Measurements from ENCODE around the gene OXCT2.
"Not testable (repeated sequence)": the region's sequence is repeated elsewhere in the genome, so short reads cannot be mapped to it uniquely, and the experiment has no call there.

The OXCT2 gene

DNA sequence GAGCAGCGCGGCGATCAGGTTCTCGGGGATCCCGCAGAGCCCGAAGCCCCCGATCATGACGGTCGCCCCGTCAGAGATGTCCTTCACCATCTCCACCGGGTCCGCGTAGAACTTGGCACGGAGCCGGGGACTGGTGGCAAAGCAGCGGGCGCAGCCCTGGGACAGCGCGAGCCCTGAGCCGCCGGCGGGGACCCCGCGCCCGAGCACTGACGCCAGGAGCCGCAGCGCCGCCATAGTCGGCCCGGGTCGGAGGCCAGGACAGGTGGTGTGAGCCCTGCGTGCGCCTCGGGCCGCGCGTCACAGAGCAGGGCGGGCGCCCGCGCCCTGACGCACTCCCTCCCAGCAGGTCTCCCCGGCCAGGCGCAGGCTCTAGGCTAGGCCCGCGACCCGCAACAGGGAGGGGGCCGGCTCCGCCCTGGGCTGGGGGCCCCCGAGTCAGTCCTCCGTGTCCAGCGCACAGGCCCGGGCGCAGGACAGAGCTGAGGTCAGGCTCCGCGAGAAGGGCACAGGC lies at the start of gene OXCT2:
Gene OXCT2, minus strand, starts transcription at position 327 of the 511 bp plus-strand sequence. Its CDS starts 93 bp downstream, at position 234.
- not testable (repeated sequence) for DNase-seq (ENCODE audit: low spot score)

DNA sequence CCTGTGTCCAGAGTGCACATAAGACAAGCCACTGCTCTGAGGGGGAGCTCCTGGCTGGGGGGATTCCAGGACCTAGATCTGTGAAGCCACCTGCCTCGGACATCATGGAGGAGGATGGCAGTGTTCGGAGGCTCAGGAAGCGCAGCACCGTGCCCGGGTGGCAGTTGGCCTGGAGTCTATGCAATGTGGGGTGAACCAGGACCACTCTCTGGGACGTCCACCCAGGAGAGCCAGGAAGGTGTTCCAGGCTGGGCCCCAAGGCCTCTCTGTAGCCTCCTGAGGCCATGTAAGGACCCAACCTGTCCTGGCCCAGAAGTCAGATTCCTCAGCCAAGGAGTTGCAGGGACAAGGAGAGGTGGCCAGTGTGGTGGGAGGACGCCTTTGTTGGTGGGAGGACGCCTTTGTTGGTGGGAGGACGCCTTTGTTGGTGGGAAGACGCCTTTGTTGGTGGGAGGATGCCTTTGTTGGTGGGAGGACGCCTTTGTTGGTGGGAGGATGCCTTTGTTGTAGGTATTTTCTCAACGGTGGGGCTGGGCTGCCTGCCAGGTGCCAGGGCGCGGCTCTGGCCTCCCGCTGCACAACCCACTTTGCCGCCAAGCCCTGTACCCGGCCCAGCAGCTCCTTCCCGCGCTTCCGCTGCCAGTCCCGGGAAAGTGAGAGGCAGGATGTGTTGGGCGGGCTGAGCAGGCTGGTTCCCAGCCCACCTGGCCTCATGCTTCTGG lies 48.1 kb upstream of the OXCT2 start:
- peak; percentile 36 for DNase-seq (ENCODE audit: low spot score)

DNA sequence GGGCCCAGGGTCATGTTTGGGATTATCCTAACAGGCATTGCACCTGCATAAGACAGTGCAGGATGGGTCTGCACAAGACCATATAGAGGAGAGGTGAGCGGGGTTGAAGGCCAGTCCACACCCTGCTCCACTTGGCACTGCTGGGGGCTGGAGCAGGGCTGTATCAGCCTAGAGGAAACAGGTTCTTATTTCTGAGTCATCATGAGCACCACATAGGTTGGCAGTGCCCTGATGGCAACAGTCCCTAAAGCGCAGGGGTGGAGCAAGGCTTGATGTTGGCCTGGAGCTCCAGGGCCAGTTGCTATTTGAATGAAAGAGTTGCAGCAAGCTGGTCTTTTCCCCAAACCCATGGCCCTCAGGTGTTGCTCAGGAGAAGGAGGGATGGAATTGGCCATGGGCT lies 47.3 kb upstream of the OXCT2 start:
- no peak for DNase-seq (ENCODE audit: low spot score)

DNA sequence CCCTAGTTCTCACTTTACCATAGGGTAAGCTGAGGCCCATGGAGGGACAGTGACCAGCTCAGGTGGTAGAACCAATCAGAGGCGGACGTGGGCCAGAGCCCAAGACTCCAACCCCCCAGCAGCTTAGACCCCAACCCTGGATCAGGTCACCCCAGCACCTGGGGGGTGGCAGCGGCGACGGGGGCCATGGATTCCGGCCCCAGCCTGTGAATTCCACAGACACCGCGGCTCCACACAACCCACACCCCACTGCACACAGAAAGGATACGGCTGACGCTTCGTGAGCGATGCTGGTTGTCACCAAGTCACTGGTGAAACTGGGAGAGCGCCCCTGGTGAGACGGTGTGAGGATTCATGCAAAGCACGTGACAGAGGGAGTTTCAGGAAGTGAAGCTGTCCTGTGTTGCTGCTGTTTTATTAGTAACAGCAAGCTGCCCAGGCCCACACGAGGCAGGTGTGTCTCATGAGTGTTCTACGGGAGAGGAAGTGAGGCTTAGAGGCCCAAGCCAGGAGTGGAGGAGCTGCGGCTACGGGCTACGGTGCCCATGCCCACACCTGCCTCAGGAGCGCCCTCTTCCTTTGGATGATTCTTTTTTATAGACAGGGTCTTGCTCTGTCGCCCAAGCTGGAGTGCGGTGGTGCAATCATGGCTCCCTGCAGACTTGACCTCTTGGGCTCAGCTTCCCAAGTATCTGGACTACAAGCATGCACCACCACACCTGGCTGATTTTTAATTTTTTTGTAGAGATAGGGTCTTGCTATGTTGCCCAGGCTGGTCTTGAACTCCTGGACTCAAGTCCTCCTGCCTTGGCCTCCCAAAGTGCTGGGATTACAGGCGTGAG lies 46.2 kb upstream of the OXCT2 start:
- DNase-seq (ENCODE audit: low spot score) = peak; percentile 37

DNA sequence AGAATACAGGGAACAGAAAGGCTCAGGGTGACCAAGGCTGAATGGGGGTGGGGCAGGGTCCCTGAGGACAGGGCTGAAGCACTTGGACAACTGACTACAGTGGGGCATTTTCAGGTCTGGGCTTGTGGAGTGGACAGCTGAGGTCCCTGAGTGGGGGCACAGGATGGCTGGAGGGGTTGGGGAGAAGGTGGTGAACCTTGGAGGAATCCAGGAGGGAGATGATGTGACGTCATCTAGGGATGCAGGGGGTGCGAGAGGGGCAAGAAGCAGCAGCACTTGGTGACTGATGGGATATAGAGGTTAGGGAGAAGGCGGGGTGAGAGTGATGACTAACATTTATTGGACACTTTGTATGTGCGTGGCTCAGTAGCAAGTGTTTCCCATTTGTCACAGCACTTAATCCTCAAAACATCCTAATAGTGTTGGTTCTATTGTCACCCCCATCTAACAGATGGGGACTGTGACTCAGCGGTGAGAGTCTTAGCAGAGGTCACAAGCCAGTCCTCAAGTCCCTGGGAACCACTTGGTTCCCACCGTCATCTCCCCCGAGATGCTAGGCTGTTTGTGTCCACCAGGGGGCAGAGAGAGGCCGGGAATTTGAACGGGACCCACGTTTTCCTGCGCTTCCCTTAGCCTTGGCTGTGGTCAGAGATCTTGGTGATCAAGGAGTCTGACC lies 45.4 kb upstream of the OXCT2 start:
- DNase-seq (ENCODE audit: low spot score) = peak; percentile 78

DNA sequence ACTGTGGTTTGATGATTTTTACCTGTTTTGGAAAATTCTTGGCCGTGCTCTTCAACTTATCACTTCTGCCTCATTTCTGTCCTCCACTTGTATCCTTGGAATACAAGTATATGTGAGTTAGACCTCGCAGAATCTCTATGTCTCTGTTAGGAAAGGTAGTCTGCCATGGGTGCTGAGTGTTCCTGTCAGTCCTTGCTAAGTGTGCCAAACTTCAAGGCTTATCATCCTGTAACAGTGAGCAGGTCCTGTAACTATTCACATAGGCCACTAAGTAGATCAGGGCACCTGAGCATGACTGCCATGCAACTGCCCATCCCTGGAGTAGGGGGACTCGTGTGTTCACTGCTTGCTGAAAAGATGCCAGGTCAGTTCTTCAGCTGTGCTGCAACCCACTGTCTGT lies 41.8 kb upstream of the OXCT2 start:
- DNase-seq (ENCODE audit: low spot score) = no peak

DNA sequence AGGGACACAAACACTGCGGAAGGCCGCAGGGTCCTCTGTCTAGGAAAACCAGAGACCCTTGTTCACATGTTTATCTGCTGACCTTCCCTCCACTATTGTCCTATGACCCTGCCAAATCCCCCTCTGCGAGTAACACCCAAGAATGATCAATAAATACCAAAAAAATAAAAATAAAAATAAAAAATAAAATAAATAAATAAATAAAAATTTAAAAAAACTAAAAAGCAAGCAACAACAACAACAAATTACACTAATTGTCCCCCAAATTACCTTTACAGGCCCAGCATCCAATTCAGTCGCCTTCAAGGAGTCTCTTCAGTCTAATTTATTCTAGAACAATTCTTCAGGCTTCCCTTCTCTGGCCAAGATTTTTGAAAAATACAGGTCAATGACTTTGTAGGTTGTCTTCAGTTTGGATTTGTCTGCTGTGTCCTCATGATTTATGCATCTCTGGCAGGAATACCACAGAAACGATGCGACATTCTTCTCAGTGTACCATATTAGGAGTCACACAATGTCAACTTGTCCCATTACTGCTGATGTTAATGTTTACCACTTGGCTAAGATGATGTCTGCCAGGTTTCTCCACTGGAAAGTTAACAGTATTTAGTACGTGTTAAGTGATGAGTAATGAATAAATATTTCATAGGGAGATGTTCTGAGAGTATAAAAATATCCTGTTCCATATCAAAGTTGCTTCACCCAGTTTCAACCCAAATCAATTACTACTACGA lies 37.8 kb upstream of the OXCT2 start:
- DNase-seq (ENCODE audit: low spot score) = no peak

DNA sequence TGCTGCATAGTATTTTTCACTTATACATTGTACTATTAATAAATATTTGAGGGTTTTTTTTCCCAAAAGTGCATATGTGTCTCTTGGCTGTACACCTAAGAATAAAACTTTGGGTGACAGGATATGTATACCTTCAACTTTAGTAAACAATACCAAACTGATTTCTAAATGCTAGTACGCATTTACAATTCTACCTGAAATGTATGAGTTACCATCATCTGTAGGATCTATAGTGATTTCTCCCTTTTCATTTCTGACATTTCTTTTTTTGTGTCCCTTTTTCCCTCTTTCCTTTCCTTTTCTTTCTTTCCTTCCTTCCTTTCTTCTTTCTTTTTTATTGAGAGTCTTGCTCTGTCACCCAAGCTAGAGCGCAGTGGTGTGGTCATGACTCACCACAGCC lies 34.2 kb upstream of the OXCT2 start:
- no peak for DNase-seq (ENCODE audit: low spot score)

DNA sequence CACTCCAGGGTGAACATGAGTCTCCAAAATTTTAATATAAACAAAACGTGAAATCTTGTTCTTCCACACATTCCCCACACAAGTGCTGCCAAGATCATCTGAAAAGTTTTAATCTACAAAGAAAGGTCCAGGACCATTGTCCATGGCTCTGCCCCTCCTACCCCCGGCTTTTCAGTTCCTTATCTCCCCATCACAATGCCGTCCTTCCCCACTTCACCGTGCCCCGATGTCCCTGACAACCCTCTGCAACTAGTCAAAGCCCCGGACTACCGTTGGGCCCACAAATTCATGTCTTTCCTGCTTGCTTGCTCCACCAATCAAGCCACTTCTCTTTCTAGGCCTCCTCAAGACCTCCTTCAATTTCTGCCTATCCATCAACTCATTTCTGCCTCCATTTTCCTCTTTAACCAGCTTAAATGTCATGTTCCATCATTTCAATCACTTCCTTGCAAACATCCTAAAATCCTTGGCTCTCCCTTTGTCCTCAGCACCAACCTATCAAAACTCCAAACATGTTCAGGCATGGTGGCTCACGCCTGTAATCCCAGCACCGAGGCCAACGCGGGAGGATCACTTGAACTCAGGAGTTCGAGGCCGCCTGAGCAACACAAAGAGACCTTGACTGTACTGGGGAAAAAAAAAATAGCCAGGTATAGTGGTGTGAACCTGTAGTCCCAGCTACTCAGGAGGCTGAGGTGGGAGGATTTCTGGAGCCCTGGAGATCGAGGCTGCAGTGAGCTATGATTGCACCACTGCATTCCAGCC lies 31.5 kb upstream of the OXCT2 start:
- DNase-seq (ENCODE audit: low spot score) = no peak

DNA sequence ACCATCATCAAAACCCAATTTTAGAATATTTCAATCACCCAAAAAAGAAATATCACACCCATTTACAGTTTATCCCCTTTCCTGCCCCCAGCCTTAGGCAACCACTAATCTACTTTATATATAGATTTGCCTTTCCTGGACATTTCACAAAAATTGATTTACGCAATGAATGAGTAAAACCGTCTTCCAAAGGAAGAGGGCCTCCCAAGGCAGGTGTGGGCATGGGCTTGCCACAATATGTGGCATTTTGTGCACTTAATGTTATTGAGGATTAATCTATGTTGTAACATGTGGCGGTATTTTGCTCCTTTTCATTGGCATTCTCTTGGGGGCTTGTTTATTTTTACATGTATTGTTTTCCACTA lies 29.3 kb upstream of the OXCT2 start:
- DNase-seq (ENCODE audit: low spot score) = no peak

DNA sequence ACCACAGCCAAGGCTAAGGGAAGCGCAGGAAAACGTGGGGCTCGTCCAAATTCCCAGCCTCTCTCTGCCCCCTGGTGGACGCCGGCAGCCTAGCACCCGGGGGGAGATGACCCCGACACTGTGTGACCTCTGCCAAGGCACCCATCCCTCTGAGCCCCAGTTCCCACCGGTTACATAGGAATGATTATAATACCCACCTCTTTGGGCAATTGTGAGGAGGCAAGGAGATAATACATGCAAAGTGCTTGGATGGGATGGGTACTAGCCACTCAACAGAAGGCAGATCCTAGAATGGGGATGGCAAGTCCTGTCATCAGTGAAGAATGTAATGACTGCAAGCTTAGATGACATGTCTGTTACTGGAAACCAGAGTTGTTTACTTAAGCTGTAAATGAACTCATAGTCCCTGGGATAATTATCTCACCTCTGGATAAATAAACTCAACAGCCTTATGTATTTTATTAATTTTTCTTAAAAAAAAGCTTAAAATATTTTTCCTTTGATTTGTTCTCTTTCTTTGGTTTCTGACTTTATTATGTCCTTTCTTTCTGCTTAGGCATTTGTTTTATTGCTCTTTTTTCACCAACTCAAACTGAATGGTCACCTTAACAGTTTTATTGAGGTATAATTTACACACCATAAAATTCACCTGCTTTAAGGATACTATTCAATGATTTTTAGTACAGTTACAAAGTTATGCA lies 28.8 kb upstream of the OXCT2 start:
- peak; percentile 88 for DNase-seq (ENCODE audit: low spot score)

DNA sequence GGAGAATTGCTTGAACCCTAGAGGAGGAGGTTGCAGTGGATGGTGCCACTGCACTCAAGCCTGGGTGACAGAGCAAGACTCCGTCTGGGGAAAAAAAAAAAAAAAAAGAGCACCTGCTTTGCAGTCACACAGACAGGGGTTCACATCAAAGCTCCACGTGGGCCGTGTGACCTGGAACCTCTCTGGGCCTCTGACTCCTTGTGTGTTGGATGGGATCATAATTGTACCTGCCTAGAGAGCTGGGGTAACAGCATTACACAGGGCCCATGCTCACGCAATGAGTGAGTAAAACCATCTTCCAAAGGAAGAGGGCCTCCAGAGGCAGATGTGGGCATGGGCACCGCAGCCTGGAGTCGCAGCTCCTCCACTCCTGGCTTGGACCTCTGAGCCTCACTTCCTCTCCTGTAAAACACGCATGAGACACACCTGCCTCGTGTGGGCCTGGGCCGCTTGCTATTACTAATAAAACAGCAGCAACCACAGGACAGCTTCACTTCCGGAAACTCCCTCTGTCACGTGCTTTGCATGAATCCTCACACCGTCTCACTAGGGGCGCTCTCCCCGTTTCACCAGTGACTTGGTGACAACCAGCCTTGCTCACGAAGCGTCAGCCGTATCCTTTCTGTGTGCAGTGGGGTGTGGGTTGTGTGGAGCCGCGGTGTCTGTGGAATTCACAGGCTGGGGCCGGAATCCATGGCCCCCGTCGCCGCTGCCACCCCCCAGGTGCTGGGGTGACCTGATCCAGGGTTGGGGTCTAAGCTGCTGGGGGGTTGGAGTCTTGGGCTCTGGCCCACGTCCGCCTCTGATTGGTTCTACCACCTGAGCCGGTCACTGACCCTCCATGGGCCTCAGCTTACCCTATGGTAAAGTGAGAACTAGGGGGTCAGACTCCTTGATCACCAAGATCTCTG lies 28.0 kb upstream of the OXCT2 start:
- peak; percentile 54 for DNase-seq (ENCODE audit: low spot score)

DNA sequence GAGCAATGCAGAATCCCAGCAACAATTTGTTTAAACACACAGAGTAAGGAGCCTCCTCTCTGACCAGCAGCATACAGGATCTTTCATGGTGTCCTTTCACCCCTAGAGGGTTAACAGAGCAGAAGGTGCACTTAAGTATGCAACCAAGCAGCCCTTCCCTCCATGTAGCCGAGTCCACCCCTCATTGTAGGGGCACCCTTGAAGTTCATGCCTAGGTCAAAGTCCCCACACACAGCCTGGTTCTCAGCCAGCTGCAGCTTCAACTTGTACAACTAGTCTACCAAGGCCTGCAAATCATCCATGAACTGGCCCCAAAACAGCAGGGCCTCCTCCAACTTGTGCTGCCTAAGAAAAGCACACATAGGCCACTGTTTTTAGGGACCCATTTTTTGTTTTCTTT lies 24.5 kb upstream of the OXCT2 start:
- DNase-seq (ENCODE audit: low spot score) = no peak

DNA sequence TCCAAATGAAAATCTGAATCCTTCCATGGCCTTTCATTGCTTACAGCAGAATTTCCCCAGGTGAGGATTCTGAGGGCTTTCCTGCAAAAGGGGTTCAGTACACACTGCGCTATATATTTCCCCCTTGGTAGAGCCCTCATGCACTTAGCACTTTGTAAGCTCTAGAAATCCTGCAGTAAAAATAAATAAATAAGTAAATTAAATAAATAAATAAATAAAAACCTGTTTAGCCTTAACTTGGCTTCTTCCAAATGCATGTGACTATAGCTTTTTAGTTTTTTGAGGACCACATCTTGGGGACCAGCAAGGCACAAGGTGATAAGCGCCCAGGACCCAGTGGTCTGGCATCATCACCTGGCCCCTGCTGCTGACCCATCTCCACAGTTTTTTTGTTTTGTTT lies 20.7 kb upstream of the OXCT2 start:
- DNase-seq (ENCODE audit: low spot score) = no peak

DNA sequence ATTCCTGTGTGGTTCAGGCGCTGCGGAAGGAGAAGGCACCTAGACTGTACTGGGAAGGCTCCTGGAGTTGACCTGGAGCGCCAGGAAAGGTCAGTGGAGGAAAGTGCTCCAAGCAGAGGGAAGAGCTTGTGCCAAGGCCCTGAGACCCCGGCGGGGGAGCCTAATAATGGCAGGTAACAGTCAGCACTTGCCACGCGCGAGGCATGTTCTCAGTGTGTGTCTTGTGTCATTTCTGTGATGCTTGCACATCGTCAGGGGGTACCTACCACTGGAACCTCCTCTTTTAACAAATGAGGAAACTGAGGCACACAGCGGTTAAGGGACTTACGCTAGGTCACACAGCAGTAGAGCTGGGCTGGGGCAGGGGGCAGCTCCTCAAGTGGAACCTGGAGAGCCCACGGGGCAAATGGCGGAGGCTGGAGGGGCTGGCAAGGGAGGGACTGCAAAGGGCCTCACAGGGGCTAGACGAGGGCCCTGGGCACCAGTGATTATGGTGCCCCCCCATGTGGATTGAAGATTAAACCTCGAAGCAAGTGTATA lies 18.5 kb upstream of the OXCT2 start:
- DNase-seq (ENCODE audit: low spot score) = no peak

DNA sequence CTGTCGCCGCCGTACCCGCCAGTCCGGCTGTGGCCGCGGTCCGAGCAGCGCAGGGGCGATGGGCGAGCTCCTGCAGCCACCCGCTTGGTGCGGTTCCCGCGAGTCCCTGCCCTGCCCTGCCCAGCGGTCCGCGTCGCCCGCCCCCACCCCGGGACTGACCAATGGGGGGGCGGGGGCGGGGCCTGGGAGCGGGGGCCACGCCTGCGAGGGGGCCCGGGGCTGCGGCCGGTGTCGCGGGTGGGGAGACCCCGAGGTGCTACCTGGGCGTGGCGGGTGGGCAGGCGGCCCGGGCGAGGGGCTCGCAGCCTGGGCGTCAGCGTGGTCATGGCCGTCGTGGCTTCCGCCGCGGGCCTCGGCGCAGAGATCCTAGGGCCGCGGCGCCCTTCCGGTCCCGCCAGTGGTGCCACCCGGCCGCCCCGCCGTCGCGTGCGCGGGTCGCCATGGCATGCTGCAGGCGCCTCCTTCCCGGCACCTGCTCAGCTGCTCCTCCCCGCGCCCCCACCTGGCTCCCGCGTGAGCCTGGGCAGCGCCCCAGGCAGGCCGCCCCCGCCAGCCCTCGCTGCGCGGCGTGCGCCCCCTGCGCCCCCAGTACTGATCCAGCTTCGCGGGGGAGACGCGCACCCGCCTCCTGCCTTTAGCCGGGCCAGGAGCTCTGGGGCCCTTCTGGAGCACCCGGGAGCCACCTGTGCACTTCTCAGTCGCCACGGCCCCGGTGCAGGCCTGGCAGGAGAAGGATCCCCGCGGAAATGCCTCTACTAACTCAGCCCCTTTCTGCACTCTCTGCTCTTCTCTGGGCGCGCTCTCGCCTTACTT lies 17.8 kb upstream of the OXCT2 start, which contains the start of gene BMP8B:
Gene BMP8B, minus strand, starts transcription at position 108 of the 813 bp plus-strand sequence. CDS start 380 bp downstream, outside the sequence.
- peak; percentile 84 for DNase-seq (ENCODE audit: low spot score)

DNA sequence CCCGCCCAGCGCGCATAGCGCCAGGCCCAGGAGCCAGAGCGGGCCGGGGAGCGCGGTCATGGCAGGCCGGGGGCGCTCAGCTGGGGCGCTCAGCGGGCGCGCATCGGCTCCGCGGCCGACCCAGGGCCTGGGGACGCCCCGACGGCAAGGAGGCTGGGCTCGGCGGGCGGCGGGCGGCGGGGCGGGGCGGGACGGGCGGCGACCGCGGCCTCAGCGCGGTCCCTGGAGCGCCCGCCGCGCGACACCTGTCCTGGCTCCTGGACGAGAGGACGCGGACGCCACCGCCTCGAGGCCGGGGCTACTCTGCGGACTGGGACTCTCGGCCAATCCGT lies 17.2 kb upstream of the OXCT2 start:
- no peak for DNase-seq (ENCODE audit: low spot score)

DNA sequence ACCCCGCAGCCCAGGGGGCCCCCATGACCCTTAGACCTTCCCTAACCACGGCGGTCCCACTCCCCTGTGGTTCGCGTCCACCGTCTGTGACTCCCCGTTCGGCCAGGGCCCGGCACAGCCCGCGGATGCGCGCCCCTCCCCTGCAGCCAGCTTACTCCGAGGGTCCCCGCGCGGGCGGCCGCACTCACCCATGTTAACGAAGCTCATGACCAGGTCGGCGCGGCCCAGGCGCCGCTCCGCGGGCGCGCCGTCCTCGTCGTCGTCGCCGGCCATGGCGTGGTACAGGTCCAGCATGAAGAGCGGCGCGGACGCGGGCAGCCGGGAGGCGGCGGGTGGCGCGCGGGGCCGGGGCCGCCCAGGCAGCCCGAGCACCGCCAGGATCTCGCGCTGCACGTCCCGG lies 16.8 kb upstream of the OXCT2 start:
- not testable (repeated sequence) for DNase-seq (ENCODE audit: low spot score)
